Measurements from ENCODE around the gene PAQR5.

PAQR5 gene

DNA sequence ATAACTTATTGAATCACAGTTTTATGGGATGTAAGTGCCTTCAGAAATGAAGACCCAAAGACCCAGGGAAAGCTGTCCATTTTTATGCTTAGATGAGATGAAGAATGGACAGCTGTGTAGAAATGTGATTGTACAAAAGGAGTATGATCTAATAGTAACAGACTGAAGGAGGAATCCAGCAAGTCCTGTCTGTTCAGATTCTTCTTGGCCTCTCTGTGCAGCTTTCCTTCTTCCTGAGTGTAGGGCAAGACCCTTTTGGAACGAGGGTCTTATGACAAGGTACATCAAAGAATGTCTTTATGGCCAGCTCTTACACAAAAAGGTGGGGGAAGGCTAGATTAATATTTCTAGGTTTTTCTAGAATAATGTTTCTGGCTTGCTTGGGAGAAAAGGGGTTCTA is 114.0 kb downstream of the PAQR5 start:
- peaks cover 32% of the 10 kb centered on the region for H3K79me2 ChIP-seq (ENCODE audit: insufficient read depth, low read length)
- peaks cover 12% of the 10 kb centered on the region for H4K20me1 ChIP-seq (ENCODE audit: low read depth, low read length)
- no peak overlapping the region for H3K9ac ChIP-seq (ENCODE audit: low read length)
- H3K4me3 ChIP-seq (ENCODE audit: insufficient read depth, low read length, poor library complexity, severe bottlenecking) = no peak overlapping the region
- no peaks in the 10 kb centered on the region for H3K27me3 ChIP-seq (ENCODE audit: low read length)
- no peak overlapping the region for H2AFZ ChIP-seq (ENCODE audit: low read depth, low read length, severe bottlenecking)
- no peaks in the 10 kb centered on the region; the same call in 1 of the 2 replicates for H3F3A ChIP-seq (ENCODE audit: insufficient read depth)
- H3K36me3 ChIP-seq (ENCODE audit: low read length) = peaks cover 8% of the 10 kb centered on the region; the same call in 1 of the 2 replicates
- no peaks in the 10 kb centered on the region for H3K9me2 ChIP-seq (replicated peaks; ENCODE audit: insufficient read depth, low read length)
- TF ChIP-seq, protein P1, sequence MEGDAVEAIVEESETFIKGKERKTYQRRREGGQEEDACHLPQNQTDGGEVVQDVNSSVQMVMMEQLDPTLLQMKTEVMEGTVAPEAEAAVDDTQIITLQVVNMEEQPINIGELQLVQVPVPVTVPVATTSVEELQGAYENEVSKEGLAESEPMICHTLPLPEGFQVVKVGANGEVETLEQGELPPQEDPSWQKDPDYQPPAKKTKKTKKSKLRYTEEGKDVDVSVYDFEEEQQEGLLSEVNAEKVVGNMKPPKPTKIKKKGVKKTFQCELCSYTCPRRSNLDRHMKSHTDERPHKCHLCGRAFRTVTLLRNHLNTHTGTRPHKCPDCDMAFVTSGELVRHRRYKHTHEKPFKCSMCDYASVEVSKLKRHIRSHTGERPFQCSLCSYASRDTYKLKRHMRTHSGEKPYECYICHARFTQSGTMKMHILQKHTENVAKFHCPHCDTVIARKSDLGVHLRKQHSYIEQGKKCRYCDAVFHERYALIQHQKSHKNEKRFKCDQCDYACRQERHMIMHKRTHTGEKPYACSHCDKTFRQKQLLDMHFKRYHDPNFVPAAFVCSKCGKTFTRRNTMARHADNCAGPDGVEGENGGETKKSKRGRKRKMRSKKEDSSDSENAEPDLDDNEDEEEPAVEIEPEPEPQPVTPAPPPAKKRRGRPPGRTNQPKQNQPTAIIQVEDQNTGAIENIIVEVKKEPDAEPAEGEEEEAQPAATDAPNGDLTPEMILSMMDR (IDR thresholded peaks at IDR 0.05; ENCODE audit: insufficient read depth, low read length, poor library complexity, severe bottlenecking) = no peak
- no peak for TF ChIP-seq EZH2phosphoT487 (conservative IDR thresholded peaks at IDR 0.05; ENCODE audit: low read length)
- H3K27ac ChIP-seq (ENCODE audit: low read depth, low read length) = no peak overlapping the region
- no peak overlapping the region for H3K4me2 ChIP-seq (ENCODE audit: low read depth, low read length, poor library complexity, severe bottlenecking)
- no peaks in the 10 kb centered on the region for H3K9me3 ChIP-seq (ENCODE audit: insufficient read depth, low read length)

DNA sequence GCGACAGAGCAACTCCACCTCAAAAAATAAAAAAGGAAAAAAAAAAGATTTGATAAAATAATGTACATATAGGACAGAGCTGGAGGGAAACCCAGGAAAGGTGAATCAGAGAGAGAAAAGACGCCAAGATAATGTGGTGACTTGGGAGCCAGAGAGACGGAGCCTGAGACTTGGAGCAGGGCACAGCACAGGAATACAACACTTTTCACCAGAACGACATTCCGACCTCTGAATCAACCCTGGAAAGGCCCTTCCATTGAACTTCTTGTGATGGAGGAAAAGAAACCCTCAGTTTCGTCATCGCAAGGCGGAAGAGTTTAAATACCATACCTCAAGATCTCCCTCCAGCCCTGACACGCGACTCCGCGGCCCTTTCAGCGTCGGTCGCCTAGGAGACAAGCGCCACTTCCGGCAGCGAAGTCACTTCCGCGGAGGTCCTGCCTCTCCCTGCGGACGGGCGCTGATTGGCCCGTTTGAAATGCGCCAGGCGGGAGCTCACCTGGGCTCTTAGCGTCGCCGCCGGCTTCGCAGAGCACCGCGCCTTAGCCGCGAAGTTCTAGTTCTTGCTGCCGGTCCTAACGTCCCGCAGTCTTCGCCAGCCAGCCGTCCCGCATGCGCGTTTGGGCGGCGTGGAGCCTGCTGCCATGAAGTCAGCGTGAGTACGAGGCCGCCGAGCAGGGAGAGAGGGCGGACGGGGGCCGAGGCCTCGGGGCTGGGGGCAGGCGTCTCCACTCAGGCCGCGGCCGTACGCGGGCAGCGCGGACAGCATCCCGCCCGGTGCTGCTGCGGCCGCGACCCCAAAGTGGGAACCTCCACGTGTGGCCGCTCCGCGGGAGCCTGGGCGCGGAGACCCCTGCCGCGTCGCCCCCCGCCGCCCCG is 115.3 kb downstream of the PAQR5 start, which contains the start of gene KIF23:
Gene KIF23 (plus strand): TSS at position 528 of the 879 bp plus-strand sequence. CDS start 117 bp downstream, at position 645.
- Histone ChIP-seq H3K27me3 (ENCODE audit: low read length) (no peaks in the 10 kb centered on the region), H3K4me3 (ENCODE audit: insufficient read depth, low read length, poor library complexity, severe bottlenecking) (peak within 1 kb of the TSS; percentile 93), H4K20me1 (ENCODE audit: low read depth, low read length) (peaks cover 12% of the 10 kb centered on the region), H3K36me3 (ENCODE audit: low read length) (peaks cover 17% of the 10 kb centered on the region; the same call in 1 of the 2 replicates), H3F3A (ENCODE audit: insufficient read depth) (no peaks in the 10 kb centered on the region; the same call in 1 of the 2 replicates), H3K9ac (ENCODE audit: low read length) (peak within 1 kb of the TSS; percentile 96), H3K79me2 (ENCODE audit: insufficient read depth, low read length) (peaks cover 42% of the 10 kb centered on the region), H3K9me3 (ENCODE audit: insufficient read depth, low read length) (no peaks in the 10 kb centered on the region), H2AFZ (ENCODE audit: low read depth, low read length, severe bottlenecking) (peak within 1 kb of the TSS; percentile 93), H3K4me2 (ENCODE audit: low read depth, low read length, poor library complexity, severe bottlenecking) (peak within 1 kb of the TSS; percentile 99), H3K27ac (ENCODE audit: low read depth, low read length) (peak within 1 kb of the TSS; percentile 76), H3K9me2 (replicated peaks; ENCODE audit: insufficient read depth, low read length) (no peaks in the 10 kb centered on the region)
- TF ChIP-seq EZH2phosphoT487 (conservative IDR thresholded peaks at IDR 0.05; ENCODE audit: low read length) = no peak
- TF ChIP-seq, protein P1 (IDR thresholded peaks at IDR 0.05; ENCODE audit: insufficient read depth, low read length, poor library complexity, severe bottlenecking) = no peak

DNA sequence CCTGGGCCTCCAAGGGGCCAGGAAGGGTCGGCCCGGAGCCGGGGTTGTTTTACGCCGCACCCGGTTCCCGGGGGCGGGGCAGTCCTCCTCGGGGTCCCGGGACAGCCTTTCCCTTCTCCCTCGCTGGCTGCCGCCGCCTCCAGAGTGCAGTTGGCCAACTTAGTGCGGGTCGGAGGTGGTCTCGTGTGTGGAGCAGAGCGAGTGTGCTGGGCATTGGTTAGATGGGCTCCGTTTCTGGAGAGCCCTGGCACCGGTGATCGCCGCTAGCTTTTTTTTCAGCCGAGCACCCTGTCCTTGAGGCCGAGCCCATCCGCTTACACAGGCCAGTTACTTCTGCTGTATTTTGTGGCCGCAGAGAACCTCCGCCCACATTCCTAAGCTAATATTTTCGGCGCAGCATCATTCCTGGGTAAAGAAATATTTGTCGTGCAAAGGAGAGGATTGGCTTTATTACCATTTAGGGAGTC is 116.0 kb downstream of the PAQR5 start:
- Histone ChIP-seq H3K4me2 (ENCODE audit: low read depth, low read length, poor library complexity, severe bottlenecking) (peak overlapping the region; percentile 99), H4K20me1 (ENCODE audit: low read depth, low read length) (peaks cover 12% of the 10 kb centered on the region), H3F3A (ENCODE audit: insufficient read depth) (no peaks in the 10 kb centered on the region; the same call in 1 of the 2 replicates), H3K27ac (ENCODE audit: low read depth, low read length) (peak overlapping the region; percentile 76), H3K36me3 (ENCODE audit: low read length) (peaks cover 21% of the 10 kb centered on the region; the same call in 1 of the 2 replicates), H3K4me3 (ENCODE audit: insufficient read depth, low read length, poor library complexity, severe bottlenecking) (peak overlapping the region; percentile 93), H3K9me2 (replicated peaks; ENCODE audit: insufficient read depth, low read length) (no peaks in the 10 kb centered on the region), H3K79me2 (ENCODE audit: insufficient read depth, low read length) (peaks cover 42% of the 10 kb centered on the region), H2AFZ (ENCODE audit: low read depth, low read length, severe bottlenecking) (peak overlapping the region; percentile 93), H3K27me3 (ENCODE audit: low read length) (no peaks in the 10 kb centered on the region), H3K9ac (ENCODE audit: low read length) (peak overlapping the region; percentile 96), H3K9me3 (ENCODE audit: insufficient read depth, low read length) (no peaks in the 10 kb centered on the region)
- no peak for TF ChIP-seq EZH2phosphoT487 (conservative IDR thresholded peaks at IDR 0.05; ENCODE audit: low read length)
- TF ChIP-seq, protein P1 (IDR thresholded peaks at IDR 0.05; ENCODE audit: insufficient read depth, low read length, poor library complexity, severe bottlenecking) = no peak
